ENCODE measurements around the gene VN1R4.

DNA sequence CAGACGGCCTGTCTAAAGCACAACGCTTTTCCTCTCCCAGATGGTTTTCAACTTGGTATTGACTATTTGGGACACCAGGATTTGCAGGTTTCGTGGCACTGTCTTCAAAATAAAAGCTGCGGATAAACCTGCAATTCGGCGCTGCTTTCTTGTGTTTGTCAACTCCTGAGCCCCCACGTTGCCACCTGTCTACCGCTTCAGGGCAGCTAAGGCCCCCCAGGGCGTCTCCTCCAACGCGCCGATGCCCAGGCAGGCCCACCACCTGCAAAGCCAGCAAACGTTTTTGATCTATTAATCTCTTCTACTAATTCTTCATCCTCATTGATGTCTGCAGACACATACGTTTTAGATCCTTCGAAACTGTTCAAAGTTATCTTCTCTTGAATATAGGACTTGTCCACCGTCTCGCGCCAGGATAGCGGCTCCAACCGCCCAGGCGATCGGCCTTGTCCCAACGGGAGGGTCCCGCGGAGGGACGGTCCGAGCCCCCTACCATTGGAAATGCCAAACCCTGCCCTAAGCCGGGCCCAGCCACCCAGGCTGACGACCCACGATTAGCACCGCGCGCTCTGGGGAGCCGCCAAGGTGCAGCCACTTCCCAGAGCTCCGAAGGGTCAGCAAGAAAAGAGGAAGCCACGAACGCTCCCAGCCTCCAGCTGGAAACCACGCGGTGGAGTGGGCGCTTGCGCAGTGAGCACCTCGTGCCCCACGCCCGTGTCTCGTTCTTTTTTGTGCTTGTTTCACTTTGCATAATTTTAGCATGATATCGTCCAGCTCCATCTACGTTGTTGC lies 23.4 kb upstream of the VN1R4 start:
- TF ChIP-seq, protein P1, sequence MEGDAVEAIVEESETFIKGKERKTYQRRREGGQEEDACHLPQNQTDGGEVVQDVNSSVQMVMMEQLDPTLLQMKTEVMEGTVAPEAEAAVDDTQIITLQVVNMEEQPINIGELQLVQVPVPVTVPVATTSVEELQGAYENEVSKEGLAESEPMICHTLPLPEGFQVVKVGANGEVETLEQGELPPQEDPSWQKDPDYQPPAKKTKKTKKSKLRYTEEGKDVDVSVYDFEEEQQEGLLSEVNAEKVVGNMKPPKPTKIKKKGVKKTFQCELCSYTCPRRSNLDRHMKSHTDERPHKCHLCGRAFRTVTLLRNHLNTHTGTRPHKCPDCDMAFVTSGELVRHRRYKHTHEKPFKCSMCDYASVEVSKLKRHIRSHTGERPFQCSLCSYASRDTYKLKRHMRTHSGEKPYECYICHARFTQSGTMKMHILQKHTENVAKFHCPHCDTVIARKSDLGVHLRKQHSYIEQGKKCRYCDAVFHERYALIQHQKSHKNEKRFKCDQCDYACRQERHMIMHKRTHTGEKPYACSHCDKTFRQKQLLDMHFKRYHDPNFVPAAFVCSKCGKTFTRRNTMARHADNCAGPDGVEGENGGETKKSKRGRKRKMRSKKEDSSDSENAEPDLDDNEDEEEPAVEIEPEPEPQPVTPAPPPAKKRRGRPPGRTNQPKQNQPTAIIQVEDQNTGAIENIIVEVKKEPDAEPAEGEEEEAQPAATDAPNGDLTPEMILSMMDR (IDR thresholded peaks at IDR 0.05; ENCODE audit: extremely low read depth in 1 of 2, insufficient read depth in 1 of 2, low read depth in 1 of 2, low read length in 2 of 2) = no peak
- TF ChIP-seq, protein P2, sequence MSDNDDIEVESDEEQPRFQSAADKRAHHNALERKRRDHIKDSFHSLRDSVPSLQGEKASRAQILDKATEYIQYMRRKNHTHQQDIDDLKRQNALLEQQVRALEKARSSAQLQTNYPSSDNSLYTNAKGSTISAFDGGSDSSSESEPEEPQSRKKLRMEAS (IDR thresholded peaks at IDR 0.05; ENCODE audit: insufficient read depth, insufficient read length) = no peak
- TF ChIP-seq POLR2A (IDR thresholded peaks at IDR 0.05; ENCODE audit: low read depth, low read length) (no peak), EZH2 (IDR thresholded peaks at IDR 0.05; ENCODE audit: borderline replicate concordance, low read depth, low read length, severe bottlenecking) (no peak), POLR2AphosphoS5 (IDR thresholded peaks at IDR 0.05; ENCODE audit: insufficient read depth, low read depth, low read length) (no peak), JUN (IDR thresholded peaks at IDR 0.05; ENCODE audit: borderline replicate concordance, insufficient read depth, insufficient read length, low read depth) (no peak), FOS (IDR thresholded peaks at IDR 0.05; ENCODE audit: borderline replicate concordance, insufficient read depth, low read length) (no peak), GATA2 (IDR thresholded peaks at IDR 0.05; ENCODE audit: insufficient read depth, insufficient read length, low read depth, low read length) (no peak)
